Transverse colon (tissue), 3 donors: ENCODE data around the gene TMEM234.

Experiments
- POLR2A ChIP-seq: fragments of 450-650 bp; IDR thresholded peaks from one replicate; pipeline ENCODE4 v1.6.1; 2016; ENCODE audit warnings: antibody characterized with exemption, mild to moderate bottlenecking, moderate library complexity
- TF ChIP-seq, protein P1 (sequence below), 5 experiments: fragments of 200-600 bp in 3 of 5; fragments of 450-650 bp in 2 of 5; sonication (generic) in 3 of 5; IDR thresholded peaks; 1 replicate in 2 of 5; 2 replicates in 3 of 5; pipeline ENCODE4 v1.5.1; 2016 to 2017; ENCODE audit warnings: antibody characterized with exemption in 5 of 5, inconsistent platforms in 3 of 5, mild to moderate bottlenecking in 2 of 5, moderate library complexity in 1 of 5

DNA sequence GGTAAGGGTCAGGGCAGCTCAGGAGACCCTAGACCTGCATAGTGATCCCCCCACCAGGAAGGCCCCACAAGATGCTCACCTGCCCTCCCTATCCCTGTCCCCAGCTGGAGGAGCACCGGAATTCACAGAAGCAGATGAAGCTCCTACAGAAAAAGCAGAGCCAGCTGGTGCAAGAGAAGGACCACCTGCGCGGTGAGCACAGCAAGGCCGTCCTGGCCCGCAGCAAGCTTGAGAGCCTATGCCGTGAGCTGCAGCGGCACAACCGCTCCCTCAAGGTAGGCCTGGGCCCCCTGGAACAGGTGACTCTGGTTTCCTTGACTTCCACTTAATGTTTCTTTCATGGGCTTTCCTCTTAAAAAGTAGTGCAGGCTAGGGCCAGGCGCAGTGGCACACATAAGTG is 34.3 kb downstream of the TMEM234 start:
- TF ChIP-seq, protein P1, sequence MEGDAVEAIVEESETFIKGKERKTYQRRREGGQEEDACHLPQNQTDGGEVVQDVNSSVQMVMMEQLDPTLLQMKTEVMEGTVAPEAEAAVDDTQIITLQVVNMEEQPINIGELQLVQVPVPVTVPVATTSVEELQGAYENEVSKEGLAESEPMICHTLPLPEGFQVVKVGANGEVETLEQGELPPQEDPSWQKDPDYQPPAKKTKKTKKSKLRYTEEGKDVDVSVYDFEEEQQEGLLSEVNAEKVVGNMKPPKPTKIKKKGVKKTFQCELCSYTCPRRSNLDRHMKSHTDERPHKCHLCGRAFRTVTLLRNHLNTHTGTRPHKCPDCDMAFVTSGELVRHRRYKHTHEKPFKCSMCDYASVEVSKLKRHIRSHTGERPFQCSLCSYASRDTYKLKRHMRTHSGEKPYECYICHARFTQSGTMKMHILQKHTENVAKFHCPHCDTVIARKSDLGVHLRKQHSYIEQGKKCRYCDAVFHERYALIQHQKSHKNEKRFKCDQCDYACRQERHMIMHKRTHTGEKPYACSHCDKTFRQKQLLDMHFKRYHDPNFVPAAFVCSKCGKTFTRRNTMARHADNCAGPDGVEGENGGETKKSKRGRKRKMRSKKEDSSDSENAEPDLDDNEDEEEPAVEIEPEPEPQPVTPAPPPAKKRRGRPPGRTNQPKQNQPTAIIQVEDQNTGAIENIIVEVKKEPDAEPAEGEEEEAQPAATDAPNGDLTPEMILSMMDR (IDR thresholded peaks at IDR 0.05): no peak
- no peak for TF ChIP-seq POLR2A
